Left lung (tissue), 10 donors: ENCODE measurements around the gene CMTM8. TPM values are rescaled to one million over a fixed set of nuclear protein-coding genes. Genes with fewer than 3 reads are reported as not detected.

Experiments
- ATAC-seq: fragments of 200-7000 bp; cut with Tn5 transposase; one replicate; pipeline ENCODE4 v1.9.1; 2020; ENCODE audit warnings: moderate library complexity
- DNase-seq, 4 donors: peaks; one replicate each; pipeline ENCODE4 v3.0.0-alpha.2; 2013 to 2020
- H3K27ac ChIP-seq, 2 donors: fragments of 200-600 bp; sonication (generic) in 1 of 2; one replicate each; pipeline versions ENCODE4 v1.5.0 to v1.8.0; 2020 to 2021
- H3K27me3 ChIP-seq, 2 donors: fragments of 200-600 bp; sonication (generic) in 1 of 2; one replicate each; pipeline versions ENCODE4 v1.5.0 to v1.8.0; 2020 to 2021
- H3K36me3 ChIP-seq, 2 donors: fragments of 200-600 bp; sonication (generic) in 1 of 2; one replicate each; pipeline versions ENCODE4 v1.5.0 to v1.8.0; 2020 to 2021
- H3K4me1 ChIP-seq, 2 donors: fragments of 200-600 bp; one replicate each; pipeline ENCODE4 v1.8.0; 2021
- H3K4me3 ChIP-seq, 2 donors: fragments of 200-600 bp; sonication (generic) in 1 of 2; one replicate each; pipeline versions ENCODE4 v1.5.0 to v1.8.0; 2020 to 2021; ENCODE audit warnings: mild to moderate bottlenecking in 1 of 2
- H3K9me3 ChIP-seq, 2 donors: fragments of 200-600 bp; sonication (generic) in 1 of 2; one replicate each; pipeline versions ENCODE4 v1.5.0 to v1.8.0; 2020 to 2021
- CTCF ChIP-seq, 2 donors: fragments of 200-600 bp; sonication (generic) in 1 of 2; IDR thresholded peaks; one replicate each; pipeline versions ENCODE4 v1.5.0 to v1.8.0; 2021; ENCODE audit warnings: antibody characterized with exemption in 2 of 2
- intact Hi-C, 2 donors: fragments of 100-400 bp; cut with DNase I; formaldehyde crosslinking; loops; one replicate each; pipeline versions ENCODE4 v1.11.2 to v1.14.2; 2022
- polyA plus RNA-seq, 6 donors: library from polyadenylated mRNA; unstranded; fragments of 120-200 nt; gene quantifications; one replicate each; pipeline ENCODE4 v1.2.1, GENCODE V29; 2013; ENCODE audit not compliant: insufficient read length in 6 of 6
- total RNA-seq, 2 donors: library from RNA; stranded (reverse); fragmentation: NEBNext Ultra II Directional; extraction: Animal tissue kit (Norgen Biotek cat#: 25700); gene quantifications; one replicate each; pipeline ENCODE4 v1.2.1, GENCODE V29; 2021
- donor health status: DM: no; HTN: yes; CAD: no.
- donor health status: DM: no; HTN: no; CAD: no.

CMTM8 gene
- total and polyA plus RNA-seq, 8 donors: 12.0 to 20.0 (median 12.6) TPM

GRCh38 chr3:32419742-32420125 is 181.3 kb downstream of the CMTM8 start:
- no peak for DNase-seq
- TF ChIP-seq CTCF (IDR thresholded peaks at IDR 0.05): no peak
- ATAC-seq: no peak
- intact Hi-C loops: no loop called here
- Histone ChIP-seq H3K4me3 (no peak overlapping the region), H3K27me3 (no peaks in the 10 kb centered on the region), H3K9me3 (no peaks in the 10 kb centered on the region), H3K27ac (peak overlapping the region; percentile 79 to 85), H3K4me1 (peaks cover 47 to 73% of the 10 kb centered on the region in 2 donors), H3K36me3 (no peaks in the 10 kb centered on the region)

Other genes starting within 250 kb of the CMTM8 start
- 10 to 100 TPM; 43.6 to 62.4 TPM for gene GPD1L, start 132.1 kb upstream of the CMTM8 start, total RNA-seq
- gene GPD1L, start 132.1 kb upstream of the CMTM8 start, polyA plus RNA-seq: 10 to 100 TPM; 36.0 to 44.5 (median 40.5) TPM
- 10 to 100 TPM; 46.7 to 50.4 TPM for gene CMTM7, start 153.2 kb downstream of the CMTM8 start, total RNA-seq
- 10 to 100 TPM; 61.1 to 80.5 (median 72.1) TPM for gene CMTM7, start 153.2 kb downstream of the CMTM8 start, polyA plus RNA-seq